CD4-positive, CD25-positive, alpha-beta regulatory T cell (primary cell): ENCODE results near the gene BRK1. TPM values are rescaled to one million over a fixed set of nuclear protein-coding genes. Genes with fewer than 3 reads are reported as not detected.
"Not testable (repeated sequence)": the region's sequence is repeated elsewhere in the genome, so short reads cannot be mapped to it uniquely, and the experiment has no call there.

Experiments
- ATAC-seq, 2 donors: fragments of 150-1000 bp; cut with Tn5 transposase; one replicate each; pipeline ENCODE4 v1.10.0; 2021; ENCODE audit warnings: low read depth in 2 of 2, moderate number of reproducible peaks in 2 of 2, moderate library complexity in 1 of 2
- DNase-seq, 3 donors: peaks; one replicate each; pipeline versions ENCODE4 v3.0.0 to v3.0.0-alpha.2; 2012 to 2022; ENCODE audit warnings: mixed read lengths in 1 of 3
- H3K27ac ChIP-seq: one replicate; pipeline ENCODE4 v1.7.0; 2013; ENCODE audit warnings: mild to moderate bottlenecking, low read length; ENCODE audit not compliant: insufficient read depth, poor library complexity, severe bottlenecking
- H3K27me3 ChIP-seq: one replicate; pipeline ENCODE4 v1.7.0; 2013; ENCODE audit warnings: low read length; ENCODE audit not compliant: control insufficient read depth, insufficient read depth
- H3K36me3 ChIP-seq: one replicate; pipeline ENCODE4 v1.7.0; 2013; ENCODE audit warnings: mild to moderate bottlenecking, low read length, moderate library complexity; ENCODE audit not compliant: control insufficient read depth, insufficient read depth
- H3K4me1 ChIP-seq: 2 replicates; pipeline ENCODE4 v1.7.0; 2013; ENCODE audit warnings: mild to moderate bottlenecking, low read length; ENCODE audit not compliant: insufficient read depth, control insufficient read depth, poor library complexity, severe bottlenecking
- H3K4me3 ChIP-seq: one replicate; pipeline ENCODE4 v1.7.0; 2013; ENCODE audit warnings: low read depth, mild to moderate bottlenecking, low read length, moderate library complexity
- H3K9me3 ChIP-seq, 2 experiments: 1 replicate in 1 of 2; 2 replicates in 1 of 2; pipeline ENCODE4 v1.7.0; 2013; ENCODE audit warnings: low read length in 2 of 2, mild to moderate bottlenecking in 1 of 2, moderate library complexity in 1 of 2; ENCODE audit not compliant: control insufficient read depth in 2 of 2
- H3K27ac Mint-ChIP-seq, 3 donors: one replicate each; pipeline ENCODE4 v1.8.0; 2020 to 2022; ENCODE audit warnings: mild to moderate bottlenecking in 3 of 3, mixed read lengths in 3 of 3, moderate library complexity in 2 of 3
- H3K27me3 Mint-ChIP-seq: one replicate; pipeline ENCODE4 v1.8.0; 2022; ENCODE audit warnings: mild to moderate bottlenecking, mixed read lengths
- H3K36me3 Mint-ChIP-seq: one replicate; pipeline ENCODE4 v1.8.0; 2020; ENCODE audit warnings: mixed read lengths
- H3K4me1 Mint-ChIP-seq, 4 donors: one replicate each; pipeline ENCODE4 v1.8.0; 2020 to 2022; ENCODE audit warnings: mixed read lengths in 4 of 4, mild to moderate bottlenecking in 1 of 4
- H3K4me3 Mint-ChIP-seq, 4 donors: one replicate each; pipeline ENCODE4 v1.8.0; 2020 to 2022; ENCODE audit warnings: mild to moderate bottlenecking in 4 of 4, mixed read lengths in 4 of 4, moderate library complexity in 3 of 4
- H3K9me3 Mint-ChIP-seq, 7 donors: one replicate each; pipeline ENCODE4 v1.8.0; 2020 to 2022; ENCODE audit warnings: mixed read lengths in 7 of 7, mild to moderate bottlenecking in 3 of 7, moderate library complexity in 2 of 7
- polyA plus RNA-seq, 4 donors: library from polyadenylated mRNA; unstranded; fragments of 300-500 nt; fragmentation: Illumina TruSeq; gene quantifications; one replicate each; pipeline ENCODE4 v1.2.3, GENCODE V29; 2021
- total RNA-seq: library from RNA; stranded (reverse); gene quantifications from one replicate; pipeline ENCODE4 v1.2.3, GENCODE V29; 2022

BRK1 gene
- total and polyA plus RNA-seq, 5 donors from 2014 or later, result 61.9 to 275 (median 230) TPM

- H3K36me3 Mint-ChIP-seq, result peaks cover 7% of the 10 kb centered on the region
- H3K27me3 Mint-ChIP-seq, result no peaks in the 10 kb centered on the region
- Histone ChIP-seq H3K4me1 (no peaks in the 10 kb centered on the region), H3K27ac (no peak overlapping the region), H3K36me3 (no peaks in the 10 kb centered on the region), H3K27me3 (no peaks in the 10 kb centered on the region), H3K4me3 (no peak overlapping the region), H3K9me3 (peaks cover 0 to 11% of the 10 kb centered on the region in 2 experiments)
- H3K9me3 Mint-ChIP-seq, result peaks cover 0 to 12% (median 4%) of the 10 kb centered on the region in 7 donors
- ATAC-seq (no peak), DNase-seq (no peak)
- H3K27ac Mint-ChIP-seq, result no peak overlapping the region
- H3K4me1 Mint-ChIP-seq, result peaks cover 5 to 23% (median 11%) of the 10 kb centered on the region in 4 donors
- no peak overlapping the region for H3K4me3 Mint-ChIP-seq
These were observed 55.5 kb downstream of the BRK1 start for GRCh38 chr3:10170915-10171478.

- H3K9me3 ChIP-seq, result peaks cover 0 to 11% of the 10 kb centered on the region in 2 experiments
- Mint-ChIP-seq H3K27me3 (peaks cover 4% of the 10 kb centered on the region), H3K9me3 (peaks cover 0 to 11% (median 2%) of the 10 kb centered on the region in 7 donors), H3K36me3 (peaks cover 7% of the 10 kb centered on the region), H3K27ac (peak overlapping the region in 1 of 3 donors; percentile 29), H3K4me1 (peaks cover 0 to 10% (median 3%) of the 10 kb centered on the region in 4 donors), H3K4me3 (no peak overlapping the region)
- H3K36me3 ChIP-seq, result no peaks in the 10 kb centered on the region
- H3K4me1 ChIP-seq, result no peaks in the 10 kb centered on the region
- no peak overlapping the region for H3K4me3 ChIP-seq
- no peak overlapping the region for H3K27ac ChIP-seq
- H3K27me3 ChIP-seq, result no peaks in the 10 kb centered on the region
- DNase-seq, result no peak
- ATAC-seq, result no peak
These were observed 57.8 kb downstream of the BRK1 start for GRCh38 chr3:10173095-10173925.

DNA sequence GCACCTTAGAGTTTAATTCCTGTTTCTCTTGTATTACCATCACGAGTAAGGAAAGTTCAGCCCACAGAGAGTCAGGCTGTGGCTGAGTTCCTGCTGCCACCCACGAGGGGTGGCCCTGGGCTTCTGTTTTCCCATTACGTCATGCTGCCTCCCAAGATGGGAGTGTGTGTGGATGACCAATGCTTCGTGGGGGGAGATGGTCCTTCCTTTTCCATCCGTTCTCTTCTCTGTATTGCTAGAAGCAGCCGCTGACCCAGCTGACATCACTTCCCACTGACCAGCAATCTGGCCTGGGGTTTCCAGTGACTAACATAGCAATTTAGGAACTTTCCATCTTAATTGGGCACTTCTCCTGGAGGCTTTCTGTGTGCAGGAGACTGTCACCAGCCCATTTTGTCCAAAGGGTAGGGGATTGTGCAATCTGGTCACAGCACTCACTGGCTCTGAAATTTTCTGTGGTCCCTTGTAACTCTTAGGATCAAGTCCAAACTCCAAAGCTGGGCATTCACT is 58.5 kb downstream of the BRK1 start:
- Histone ChIP-seq H3K27me3 (no peaks in the 10 kb centered on the region), H3K4me1 (no peaks in the 10 kb centered on the region), H3K36me3 (no peaks in the 10 kb centered on the region), H3K9me3 (peaks cover 0 to 4% of the 10 kb centered on the region in 2 experiments), H3K4me3 (no peak overlapping the region), H3K27ac (no peak overlapping the region)
- H3K27ac Mint-ChIP-seq, result no peak overlapping the region
- no peak overlapping the region for H3K4me3 Mint-ChIP-seq
- DNase-seq (no peak), ATAC-seq (peak; percentile 59 to 60)
- H3K4me1 Mint-ChIP-seq, result peaks cover 0 to 10% (median 3%) of the 10 kb centered on the region in 4 donors
- peaks cover 3% of the 10 kb centered on the region for H3K36me3 Mint-ChIP-seq
- H3K9me3 Mint-ChIP-seq, result peaks cover 0 to 5% (median 2%) of the 10 kb centered on the region in 7 donors
- H3K27me3 Mint-ChIP-seq, result peaks cover 4% of the 10 kb centered on the region

- H3K4me3 Mint-ChIP-seq, H3K9me3 ChIP-seq, H3K9me3 Mint-ChIP-seq, H3K27ac Mint-ChIP-seq, H3K27me3 Mint-ChIP-seq, ATAC-seq, H3K27ac ChIP-seq, H3K4me1 ChIP-seq, H3K27me3 ChIP-seq, H3K4me3 ChIP-seq, DNase-seq, H3K36me3 ChIP-seq: not testable (repeated sequence)
- Mint-ChIP-seq H3K36me3 (peaks cover 13% of the 10 kb centered on the region), H3K4me1 (peaks cover 0 to 10% (median 4%) of the 10 kb centered on the region in 4 donors)
These were observed 59.9 kb downstream of the BRK1 start for GRCh38 chr3:10175334-10175733.

DNA sequence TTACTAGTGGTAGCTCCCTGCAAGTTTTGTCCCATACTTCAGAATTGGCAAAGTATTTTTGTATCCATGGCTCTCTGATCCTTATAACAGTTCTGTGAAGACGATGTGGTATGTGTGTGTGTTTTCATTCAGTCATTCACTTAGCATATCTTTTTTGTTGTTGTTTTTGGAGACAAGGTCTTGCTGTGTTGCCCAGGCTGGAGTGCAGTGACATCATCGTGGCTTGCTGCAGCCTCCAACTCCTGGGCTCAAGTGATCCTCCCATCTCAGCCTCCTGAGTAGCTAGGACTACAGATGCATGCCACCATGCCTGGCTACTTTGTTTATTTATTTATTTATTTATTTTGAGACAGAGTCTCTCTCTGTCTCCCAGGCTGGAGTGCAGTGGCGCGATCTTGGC is 60.7 kb downstream of the BRK1 start:
- H3K9me3 Mint-ChIP-seq, ATAC-seq, H3K27ac ChIP-seq, DNase-seq, H3K4me3 Mint-ChIP-seq, H3K27me3 ChIP-seq, H3K9me3 ChIP-seq, H3K4me3 ChIP-seq, H3K4me1 ChIP-seq, H3K27me3 Mint-ChIP-seq, H3K36me3 ChIP-seq: not testable (repeated sequence)
- peaks cover 0 to 10% (median 4%) of the 10 kb centered on the region in 4 donors for H3K4me1 Mint-ChIP-seq
- H3K36me3 Mint-ChIP-seq, result peaks cover 13% of the 10 kb centered on the region
- peak overlapping the region in 1 of 3 donors; percentile 6 for H3K27ac Mint-ChIP-seq

Other genes starting within 250 kb of the BRK1 start
- not detected for gene CIDEC, start 235.4 kb upstream of the BRK1 start, total RNA-seq
- gene CIDEC, start 235.4 kb upstream of the BRK1 start, polyA plus RNA-seq, result not detected
- 17.7 TPM for gene JAGN1, start 225.1 kb upstream of the BRK1 start, total RNA-seq
- gene JAGN1, start 225.1 kb upstream of the BRK1 start, polyA plus RNA-seq, result 10 to 100 TPM; 52.6 to 70.8 (median 58.3) TPM
- 4.3 TPM for gene IL17RE, start 212.8 kb upstream of the BRK1 start, total RNA-seq
- gene IL17RE, start 212.8 kb upstream of the BRK1 start, polyA plus RNA-seq, result under 1 TPM in 3 of 4 donors, not detected in 1; 0.31 to 0.33 (median 0.32) TPM
- 1.1 TPM for gene IL17RC, start 198.6 kb upstream of the BRK1 start, total RNA-seq
- gene IL17RC, start 198.6 kb upstream of the BRK1 start, polyA plus RNA-seq, result 1 to 10 TPM; 5.6 to 9.5 (median 7.5) TPM
- gene CRELD1, start 181.8 kb upstream of the BRK1 start, total RNA-seq, result 24.6 TPM
- 10 to 100 TPM; 20.5 to 26.5 (median 23.9) TPM for gene CRELD1, start 181.8 kb upstream of the BRK1 start, polyA plus RNA-seq
- gene PRRT3, start 163.3 kb upstream of the BRK1 start, total RNA-seq, result 4.7 TPM
- 1 to 10 TPM; 3.0 to 4.3 (median 4.2) TPM for gene PRRT3, start 163.3 kb upstream of the BRK1 start, polyA plus RNA-seq
- 57.2 TPM for gene EMC3, start 128.8 kb upstream of the BRK1 start, total RNA-seq
- 10 to 100 TPM; 56.9 to 88.2 (median 74.4) TPM for gene EMC3, start 128.8 kb upstream of the BRK1 start, polyA plus RNA-seq
- 18.5 TPM for gene FANCD2, start 89.2 kb upstream of the BRK1 start, total RNA-seq
- 10 to 100 TPM in 2 of 4 donors, 1 to 10 TPM in 2; 4.5 to 62.8 (median 8.3) TPM for gene FANCD2, start 89.2 kb upstream of the BRK1 start, polyA plus RNA-seq
- gene FANCD2OS, start 7.4 kb upstream of the BRK1 start, total RNA-seq, result not detected
- gene FANCD2OS, start 7.4 kb upstream of the BRK1 start, polyA plus RNA-seq, result not detected
- 76.6 TPM for gene VHL, start 26.1 kb downstream of the BRK1 start, total RNA-seq
- gene VHL, start 26.1 kb downstream of the BRK1 start, polyA plus RNA-seq, result 10 to 100 TPM in 3 of 4 donors, 1 to 10 TPM in 1; 5.9 to 17.3 (median 12.1) TPM
- 3.6 TPM for gene IRAK2, start 49.2 kb downstream of the BRK1 start, total RNA-seq
- gene IRAK2, start 49.2 kb downstream of the BRK1 start, polyA plus RNA-seq, result 1 to 10 TPM in 3 of 4 donors, under 1 TPM in 1; 0.68 to 3.7 (median 2.8) TPM
- 86.5 TPM for gene TATDN2, start 132.8 kb downstream of the BRK1 start, total RNA-seq
- gene TATDN2, start 132.8 kb downstream of the BRK1 start, polyA plus RNA-seq, result 10 to 100 TPM; 10.2 to 17.4 (median 12.6) TPM
- 1.1 TPM for gene GHRL, start 177.3 kb downstream of the BRK1 start, total RNA-seq
- gene GHRL, start 177.3 kb downstream of the BRK1 start, polyA plus RNA-seq, result under 1 TPM in 3 of 4 donors, not detected in 1; 0.47 to 0.92 (median 0.78) TPM
- gene SEC13, start 205.4 kb downstream of the BRK1 start, total RNA-seq, result 72.2 TPM
- gene SEC13, start 205.4 kb downstream of the BRK1 start, polyA plus RNA-seq, result 100 to 1,000 TPM; 139 to 155 (median 151) TPM